T-helper 2 cell treated with Interferon-gamma antibody and Interleukin-4, amounts not matched to agents 5 μg/mL and 100 μg/mL, for 36 hours (primary cell): ENCODE results near the gene SRPK2.
"Not testable (repeated sequence)": the region's sequence is repeated elsewhere in the genome, so short reads cannot be mapped to it uniquely, and the experiment has no call there.

Experiments
- DNase-seq: peaks from one replicate; pipeline ENCODE4 v3.0.0; 2021; ENCODE audit warnings: low spot score
- H3K27ac Mint-ChIP-seq: one replicate; pipeline ENCODE4 v1.8.0; 2021; ENCODE audit warnings: mild to moderate bottlenecking, mixed read lengths
- H3K27me3 Mint-ChIP-seq: one replicate; pipeline ENCODE4 v1.8.0; 2021; ENCODE audit warnings: low read depth, mixed read lengths
- H3K36me3 Mint-ChIP-seq: one replicate; pipeline ENCODE4 v1.8.0; 2021; ENCODE audit warnings: low read depth, mixed read lengths
- H3K4me1 Mint-ChIP-seq: one replicate; pipeline ENCODE4 v1.8.0; 2021; ENCODE audit warnings: low read depth, mixed read lengths
- H3K4me3 Mint-ChIP-seq: one replicate; pipeline ENCODE4 v1.8.0; 2022; ENCODE audit warnings: mild to moderate bottlenecking, moderate library complexity, mixed read lengths
- H3K9me3 Mint-ChIP-seq: one replicate; pipeline ENCODE4 v1.8.0; 2021; ENCODE audit warnings: mixed read lengths

Gene SRPK2

GRCh38 chr7:105362685-105363084 is 26.0 kb downstream of the SRPK2 start:
- H3K27ac Mint-ChIP-seq, DNase-seq, H3K4me3 Mint-ChIP-seq, H3K27me3 Mint-ChIP-seq: not testable (repeated sequence)
- Mint-ChIP-seq H3K4me1 (peaks cover 18% of the 10 kb centered on the region), H3K36me3 (peaks cover 37% of the 10 kb centered on the region), H3K9me3 (peaks cover 11% of the 10 kb centered on the region)

DNA sequence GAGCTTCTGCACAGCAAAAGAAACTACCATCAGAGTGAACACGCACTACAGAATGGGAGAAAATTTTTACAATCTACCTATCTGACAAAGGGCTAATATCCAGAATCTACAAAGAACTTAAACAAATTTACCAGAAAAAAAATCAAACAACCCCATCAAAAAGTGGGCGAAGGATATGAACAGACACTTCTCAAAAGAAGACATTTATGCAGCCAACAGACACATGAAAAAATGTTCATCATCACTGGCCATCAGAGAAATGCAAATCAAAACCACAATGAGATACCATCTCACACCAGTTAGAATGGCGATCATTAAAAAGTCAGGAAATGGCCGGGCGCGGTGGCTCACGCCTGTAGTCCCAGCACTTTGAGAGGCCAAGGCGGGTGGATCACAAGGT is 26.7 kb downstream of the SRPK2 start:
- Mint-ChIP-seq H3K9me3 (peaks cover 11% of the 10 kb centered on the region), H3K4me1 (peaks cover 18% of the 10 kb centered on the region), H3K36me3 (peaks cover 37% of the 10 kb centered on the region)
- not testable (repeated sequence) for DNase-seq, H3K27ac Mint-ChIP-seq, H3K4me3 Mint-ChIP-seq, H3K27me3 Mint-ChIP-seq

GRCh38 chr7:105360149-105360548 is 28.6 kb downstream of the SRPK2 start:
- H3K27ac Mint-ChIP-seq, H3K4me3 Mint-ChIP-seq, DNase-seq, H3K27me3 Mint-ChIP-seq: not testable (repeated sequence)
- Mint-ChIP-seq H3K36me3 (peaks cover 35% of the 10 kb centered on the region), H3K9me3 (peaks cover 11% of the 10 kb centered on the region), H3K4me1 (peaks cover 20% of the 10 kb centered on the region)

DNA sequence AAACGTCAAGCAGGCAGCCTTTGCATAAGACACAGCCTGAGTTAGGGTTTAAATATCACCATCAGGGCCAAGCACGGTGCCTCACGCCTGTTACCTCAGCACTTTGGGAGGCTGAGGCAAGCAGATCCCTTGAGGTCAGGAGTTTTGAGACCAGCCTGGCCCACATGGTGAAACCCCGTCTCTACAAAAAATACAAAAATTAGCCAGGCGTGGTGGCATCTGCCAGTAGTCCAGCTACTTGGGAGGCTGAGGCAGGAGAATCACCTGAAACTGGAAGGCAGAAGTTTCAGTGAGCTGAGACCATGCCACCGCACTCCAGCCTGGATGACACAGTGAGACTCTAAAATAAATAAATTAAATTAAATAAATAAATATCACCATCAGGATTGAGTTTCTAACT is 33.0 kb downstream of the SRPK2 start:
- Mint-ChIP-seq H3K36me3 (peaks cover 10% of the 10 kb centered on the region), H3K4me3 (no peak overlapping the region), H3K4me1 (peaks cover 45% of the 10 kb centered on the region), H3K9me3 (no peaks in the 10 kb centered on the region), H3K27ac (no peak overlapping the region), H3K27me3 (no peaks in the 10 kb centered on the region)
- no peak for DNase-seq

DNA sequence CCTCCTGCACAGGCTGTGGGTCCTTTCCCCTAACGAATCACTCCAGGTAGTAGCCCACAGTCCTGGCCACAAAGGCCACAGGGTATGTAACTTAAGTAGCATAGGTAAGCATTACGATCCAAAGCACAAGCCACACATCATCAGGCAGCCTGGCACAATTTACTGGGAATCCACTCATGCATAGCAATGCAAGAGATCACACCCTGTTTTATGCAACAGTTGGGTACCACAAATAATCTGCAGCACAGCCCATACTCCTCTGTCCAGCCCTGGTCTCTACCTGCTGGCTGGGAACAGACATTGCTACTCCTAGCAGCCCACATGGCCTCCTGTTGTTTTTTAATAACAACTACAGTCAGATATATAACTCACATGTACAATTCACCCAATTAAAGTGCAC is 34.3 kb downstream of the SRPK2 start:
- Mint-ChIP-seq H3K9me3 (no peaks in the 10 kb centered on the region), H3K36me3 (peaks cover 2% of the 10 kb centered on the region), H3K27ac (peak overlapping the region; percentile 80), H3K4me3 (peak overlapping the region; percentile 58), H3K4me1 (peaks cover 46% of the 10 kb centered on the region), H3K27me3 (no peaks in the 10 kb centered on the region)
- DNase-seq: no peak

- peak overlapping the region; percentile 58 for H3K4me3 Mint-ChIP-seq
- peaks cover 47% of the 10 kb centered on the region for H3K4me1 Mint-ChIP-seq
- H3K27me3 Mint-ChIP-seq: no peaks in the 10 kb centered on the region
- DNase-seq: no peak
- peak overlapping the region; percentile 80 for H3K27ac Mint-ChIP-seq
- peaks cover 2% of the 10 kb centered on the region for H3K36me3 Mint-ChIP-seq
- H3K9me3 Mint-ChIP-seq: no peaks in the 10 kb centered on the region
Measured at GRCh38 chr7:105353752-105354328, 34.9 kb downstream of the SRPK2 start.

DNA sequence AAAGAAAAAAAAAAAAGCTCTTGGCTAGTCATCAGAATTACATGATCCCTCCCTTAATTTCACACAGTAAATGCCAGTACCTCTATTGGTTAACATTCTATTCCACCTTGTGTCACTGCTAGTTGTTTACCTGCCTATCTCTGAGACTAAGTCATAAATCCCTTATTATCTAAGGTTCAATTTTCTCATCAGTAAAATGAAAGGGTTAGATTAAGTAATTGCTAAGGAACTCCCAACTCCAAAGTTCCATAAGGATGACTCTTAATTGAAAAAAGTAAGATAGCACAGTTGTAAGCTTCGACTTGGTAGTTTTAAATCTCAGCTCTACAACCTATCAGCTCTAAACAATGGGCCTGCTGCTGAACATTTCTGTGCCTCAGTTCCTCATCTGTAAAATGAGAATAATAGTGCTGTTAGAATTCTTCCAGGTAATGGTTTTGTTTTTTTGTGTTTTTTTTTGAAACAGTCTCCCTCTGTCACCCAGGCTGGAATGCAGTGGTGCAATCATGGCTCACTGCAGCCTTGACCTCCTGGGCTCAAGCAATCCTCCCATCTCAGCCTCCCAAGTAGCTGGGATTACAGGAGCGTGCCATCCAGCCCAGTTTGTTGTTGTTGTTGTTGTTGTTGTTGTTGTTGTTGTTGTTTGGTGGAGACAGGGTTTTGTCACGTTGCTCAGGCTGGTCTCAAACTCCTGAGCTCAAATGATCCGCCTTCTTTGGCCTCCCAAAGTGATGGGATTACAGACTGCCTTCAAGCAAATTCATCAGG is 35.6 kb downstream of the SRPK2 start:
- H3K4me3 Mint-ChIP-seq: peak overlapping the region; percentile 58

DNA sequence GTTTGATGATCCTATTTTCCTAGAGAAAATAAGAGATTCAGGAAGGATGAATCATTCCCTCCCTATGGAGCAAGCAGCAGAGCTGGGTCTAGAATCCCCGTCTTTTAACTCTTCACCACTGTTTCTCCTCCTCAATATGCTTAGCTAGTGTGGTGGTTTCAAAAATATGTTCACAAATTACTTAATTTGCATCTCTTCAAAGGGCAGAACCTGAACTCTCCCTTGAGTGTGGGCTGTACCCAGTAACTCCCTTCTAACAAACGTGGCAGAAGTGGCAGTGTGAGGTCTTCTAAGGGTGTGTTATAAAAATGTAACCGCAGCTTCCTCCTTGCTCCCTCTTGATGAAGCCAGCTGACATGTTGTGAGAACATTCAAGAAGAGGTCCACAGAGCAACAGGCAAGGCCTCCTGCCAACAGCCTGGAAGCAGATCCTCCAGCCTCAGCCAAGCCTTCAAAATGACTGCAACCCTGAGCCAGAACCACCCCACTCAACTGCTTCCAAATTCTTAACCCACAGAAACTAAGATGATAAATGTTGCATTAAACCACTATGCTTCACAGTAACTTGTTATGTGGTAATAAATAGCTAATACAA is 36.6 kb downstream of the SRPK2 start:
- Mint-ChIP-seq H3K36me3 (peaks cover 2% of the 10 kb centered on the region), H3K27me3 (no peaks in the 10 kb centered on the region), H3K4me1 (peaks cover 50% of the 10 kb centered on the region), H3K27ac (peak overlapping the region; percentile 98), H3K9me3 (no peaks in the 10 kb centered on the region), H3K4me3 (peak overlapping the region; percentile 83)
- peak; percentile 61 for DNase-seq

More for the DNA sequence above, 35.6 kb downstream of the SRPK2 start:
- H3K36me3 Mint-ChIP-seq: peaks cover 2% of the 10 kb centered on the region
- no peaks in the 10 kb centered on the region for H3K9me3 Mint-ChIP-seq
- peaks cover 46% of the 10 kb centered on the region for H3K4me1 Mint-ChIP-seq
- DNase-seq: no peak
- no peaks in the 10 kb centered on the region for H3K27me3 Mint-ChIP-seq
- peak overlapping the region; percentile 80 for H3K27ac Mint-ChIP-seq

DNA sequence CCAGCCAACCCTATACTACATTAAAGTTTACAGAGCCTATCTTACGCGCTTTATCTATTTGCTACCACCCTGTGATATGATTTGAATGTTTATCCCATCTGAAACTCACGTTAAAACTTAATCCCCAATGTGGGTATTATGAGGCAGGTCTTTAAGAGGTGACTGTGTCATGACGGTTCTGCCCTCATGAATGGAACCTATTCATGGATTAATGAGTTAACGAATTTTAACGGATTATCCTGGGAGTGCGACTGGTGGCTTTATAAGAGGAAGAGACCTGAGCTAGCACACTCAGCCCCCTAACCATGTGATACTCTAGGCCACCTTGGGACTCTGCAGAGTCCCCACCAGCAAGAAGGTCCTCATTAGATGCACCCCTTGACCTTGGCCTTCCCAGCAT is 37.8 kb downstream of the SRPK2 start:
- Mint-ChIP-seq H3K27ac (peak overlapping the region; percentile 70), H3K4me3 (peak overlapping the region; percentile 21), H3K9me3 (no peaks in the 10 kb centered on the region), H3K4me1 (peaks cover 59% of the 10 kb centered on the region), H3K27me3 (no peaks in the 10 kb centered on the region), H3K36me3 (peaks cover 2% of the 10 kb centered on the region)
- no peak for DNase-seq

DNA sequence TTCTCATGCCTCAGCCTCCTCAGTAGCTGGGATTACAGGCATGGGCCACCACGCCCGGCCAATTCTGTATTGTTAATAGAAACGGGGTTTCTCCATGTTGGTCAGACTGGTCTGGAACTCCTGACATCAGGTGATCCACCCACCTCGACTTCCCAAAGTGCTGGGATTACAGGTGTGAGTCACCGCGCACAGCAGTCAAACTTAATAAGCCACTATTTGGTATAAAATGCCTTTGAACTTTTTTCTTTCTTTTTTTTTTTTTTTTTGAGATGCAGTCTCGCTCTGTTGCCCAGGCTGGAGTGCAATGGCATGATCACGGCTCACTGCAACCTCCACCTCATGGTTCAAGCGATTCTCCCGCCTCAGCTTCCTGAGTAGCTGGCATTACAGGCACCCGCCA is 40.5 kb downstream of the SRPK2 start:
- not testable (repeated sequence) for H3K9me3 Mint-ChIP-seq, H3K27me3 Mint-ChIP-seq, H3K27ac Mint-ChIP-seq, DNase-seq, H3K36me3 Mint-ChIP-seq, H3K4me3 Mint-ChIP-seq
- peaks cover 52% of the 10 kb centered on the region for H3K4me1 Mint-ChIP-seq

DNA sequence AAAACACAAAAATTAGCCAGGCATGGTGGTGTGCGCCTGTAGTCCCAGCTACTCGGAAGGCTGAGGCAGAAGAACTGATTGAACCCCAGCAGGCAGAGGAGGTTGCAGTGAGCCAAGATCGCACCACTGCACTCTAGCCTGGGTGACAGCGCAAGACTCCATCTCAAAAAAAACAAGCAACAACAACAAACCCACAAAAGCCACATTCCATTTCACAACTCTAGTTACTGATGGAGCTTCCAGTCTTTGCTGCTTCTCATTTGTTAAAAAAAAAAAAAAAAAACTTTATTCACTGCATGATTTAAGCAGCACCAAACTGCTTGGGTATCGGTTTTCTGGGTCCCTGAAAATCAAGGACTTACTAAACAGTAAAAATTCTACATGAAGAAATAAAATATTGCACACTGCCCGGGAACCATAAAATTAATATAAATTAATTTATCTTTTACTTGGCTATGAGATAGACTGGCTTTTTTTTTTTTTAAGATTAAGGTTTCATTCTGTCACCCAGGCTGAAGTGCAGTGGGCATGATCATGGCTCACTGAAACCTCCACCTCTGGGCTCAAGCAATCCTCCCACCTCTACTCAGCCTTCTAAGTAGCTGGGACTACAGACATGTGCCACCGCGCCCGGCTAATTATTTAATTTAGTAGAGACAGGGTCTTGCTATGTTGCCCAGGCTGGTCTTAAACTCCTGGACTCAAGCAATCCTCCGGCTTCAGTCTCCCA is 42.0 kb downstream of the SRPK2 start:
- DNase-seq: no peak
- H3K27ac Mint-ChIP-seq: peak overlapping the region; percentile 55
- H3K36me3 Mint-ChIP-seq: no peaks in the 10 kb centered on the region
- H3K4me3 Mint-ChIP-seq: peak overlapping the region; percentile 61
- H3K4me1 Mint-ChIP-seq: peaks cover 46% of the 10 kb centered on the region
- no peaks in the 10 kb centered on the region for H3K27me3 Mint-ChIP-seq
- H3K9me3 Mint-ChIP-seq: no peaks in the 10 kb centered on the region

DNA sequence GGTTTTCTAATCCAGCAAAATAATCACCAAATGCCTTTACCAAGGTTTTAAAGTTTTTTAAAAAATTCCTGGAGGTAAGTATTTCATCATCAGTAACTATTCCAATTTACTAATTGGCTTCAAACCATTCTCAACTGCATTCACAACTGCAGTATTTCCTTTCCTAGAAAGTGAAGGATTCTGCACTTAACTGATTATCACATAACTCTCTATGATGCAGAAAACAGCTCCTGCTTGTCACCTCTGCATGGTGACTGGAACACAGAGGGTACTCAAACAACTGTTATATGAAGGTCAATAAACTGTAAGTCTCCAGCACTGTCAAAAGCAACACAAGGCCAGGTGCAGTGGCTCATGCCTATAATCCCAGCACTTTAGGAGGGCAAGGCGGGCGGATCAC is 42.6 kb downstream of the SRPK2 start:
- DNase-seq: no peak
- Mint-ChIP-seq H3K27ac (peak overlapping the region; percentile 55), H3K27me3 (no peaks in the 10 kb centered on the region), H3K4me3 (peak overlapping the region; percentile 61), H3K9me3 (no peaks in the 10 kb centered on the region), H3K4me1 (peaks cover 45% of the 10 kb centered on the region), H3K36me3 (no peaks in the 10 kb centered on the region)

DNA sequence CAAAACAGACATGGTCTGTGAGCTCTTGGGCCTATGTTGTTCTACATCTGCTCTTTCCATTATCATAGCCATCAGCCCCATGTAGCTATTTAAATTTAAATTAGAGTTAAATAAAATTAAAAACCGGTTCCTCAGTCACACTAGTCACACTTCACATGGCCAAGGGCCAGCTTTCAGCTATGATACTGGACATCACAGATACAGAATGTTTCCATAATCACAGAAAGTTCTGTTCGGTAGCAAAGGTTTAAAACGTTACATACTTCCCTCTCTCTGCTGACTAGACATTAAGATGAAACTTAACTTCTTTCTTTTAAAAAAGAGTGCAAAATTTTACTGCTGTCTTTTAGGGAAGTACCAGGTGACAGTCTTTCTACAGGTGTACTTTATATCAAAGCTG is 43.0 kb downstream of the SRPK2 start:
- Mint-ChIP-seq H3K4me1 (peaks cover 41% of the 10 kb centered on the region), H3K36me3 (no peaks in the 10 kb centered on the region), H3K9me3 (no peaks in the 10 kb centered on the region), H3K4me3 (peak overlapping the region; percentile 61), H3K27ac (no peak overlapping the region), H3K27me3 (no peaks in the 10 kb centered on the region)
- DNase-seq: no peak

GRCh38 chr7:105345003-105345402 is 43.7 kb downstream of the SRPK2 start:
- no peaks in the 10 kb centered on the region for H3K27me3 Mint-ChIP-seq
- no peak for DNase-seq
- no peaks in the 10 kb centered on the region for H3K36me3 Mint-ChIP-seq
- H3K4me1 Mint-ChIP-seq: peaks cover 41% of the 10 kb centered on the region
- H3K4me3 Mint-ChIP-seq: peak overlapping the region; percentile 10
- H3K27ac Mint-ChIP-seq: peak overlapping the region; percentile 6
- no peaks in the 10 kb centered on the region for H3K9me3 Mint-ChIP-seq
